PC-9 (cell line): ENCODE data around the gene EHD2.

Source experiments
- EZH2 ChIP-seq: fragments of 200-600 bp; sonication (generic); IDR thresholded peaks from 2 replicates; pipeline ENCODE4 v1.8.0; 2017; ENCODE audit warnings: antibody characterized with exemption, low read depth
- TF ChIP-seq, protein P1 (sequence below): fragments of 200-600 bp; sonication (generic); conservative IDR thresholded peaks from 2 replicates; pipeline ENCODE4 v1.6.1; 2017; ENCODE audit warnings: mixed run types, antibody characterized with exemption, mild to moderate bottlenecking, moderate library complexity

DNA sequence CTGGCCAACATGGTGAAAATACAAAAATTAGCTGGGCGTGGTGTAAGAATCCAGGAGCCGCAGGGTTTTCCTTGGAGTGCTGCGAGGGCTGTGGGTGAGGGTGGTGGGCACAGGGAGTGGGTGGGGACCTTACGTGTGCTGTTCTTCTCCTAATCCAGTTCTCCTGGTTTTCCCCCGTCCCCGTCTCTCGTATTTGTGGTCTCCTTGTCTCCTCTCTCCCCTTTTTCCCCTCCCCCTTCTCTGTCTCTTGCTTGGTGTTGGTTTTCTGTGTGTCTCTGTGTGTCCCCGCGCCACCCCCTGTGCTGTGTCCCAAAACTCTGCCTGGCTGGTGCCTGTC lies 67.0 kb downstream of the EHD2 start:
- TF ChIP-seq, protein P1, sequence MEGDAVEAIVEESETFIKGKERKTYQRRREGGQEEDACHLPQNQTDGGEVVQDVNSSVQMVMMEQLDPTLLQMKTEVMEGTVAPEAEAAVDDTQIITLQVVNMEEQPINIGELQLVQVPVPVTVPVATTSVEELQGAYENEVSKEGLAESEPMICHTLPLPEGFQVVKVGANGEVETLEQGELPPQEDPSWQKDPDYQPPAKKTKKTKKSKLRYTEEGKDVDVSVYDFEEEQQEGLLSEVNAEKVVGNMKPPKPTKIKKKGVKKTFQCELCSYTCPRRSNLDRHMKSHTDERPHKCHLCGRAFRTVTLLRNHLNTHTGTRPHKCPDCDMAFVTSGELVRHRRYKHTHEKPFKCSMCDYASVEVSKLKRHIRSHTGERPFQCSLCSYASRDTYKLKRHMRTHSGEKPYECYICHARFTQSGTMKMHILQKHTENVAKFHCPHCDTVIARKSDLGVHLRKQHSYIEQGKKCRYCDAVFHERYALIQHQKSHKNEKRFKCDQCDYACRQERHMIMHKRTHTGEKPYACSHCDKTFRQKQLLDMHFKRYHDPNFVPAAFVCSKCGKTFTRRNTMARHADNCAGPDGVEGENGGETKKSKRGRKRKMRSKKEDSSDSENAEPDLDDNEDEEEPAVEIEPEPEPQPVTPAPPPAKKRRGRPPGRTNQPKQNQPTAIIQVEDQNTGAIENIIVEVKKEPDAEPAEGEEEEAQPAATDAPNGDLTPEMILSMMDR, result no peak
- TF ChIP-seq EZH2, result no peak
